ENCODE measurements around the gene NADK.

- TF ChIP-seq CTCF (conservative IDR thresholded peaks at IDR 0.05; ENCODE audit: low read length) (no peak), EZH2phosphoT487 (IDR thresholded peaks at IDR 0.05; ENCODE audit: borderline replicate concordance, low read depth, low read length) (no peak)
Observed at GRCh38 chr1:1780598-1781525, 2.6 kb upstream of the NADK start.

Data from OCI-LY7 (cell line).